Tongue (tissue), 2 donors: ENCODE data around the gene DZANK1. TPM values are rescaled to one million over a fixed set of nuclear protein-coding genes. Genes with fewer than 3 reads are reported as not detected.
A peak's percentile ranks its signal among the peaks of the same experiment; 100 is the strongest.
"Not testable (repeated sequence)": the region's sequence is repeated elsewhere in the genome, so short reads cannot be mapped to it uniquely, and the experiment has no call there.

ENCODE experiments used
- DNase-seq: peaks from one replicate; pipeline ENCODE4 v3.0.0-alpha.2; 2015
- total RNA-seq: library from RNA; depleted of rRNA; stranded (reverse); fragments of >200 nt; gene quantifications from one replicate; pipeline ENCODE4 v1.2.3, GENCODE V29; 2014

DZANK1 gene
- total RNA-seq, result 1.6 TPM

DNA sequence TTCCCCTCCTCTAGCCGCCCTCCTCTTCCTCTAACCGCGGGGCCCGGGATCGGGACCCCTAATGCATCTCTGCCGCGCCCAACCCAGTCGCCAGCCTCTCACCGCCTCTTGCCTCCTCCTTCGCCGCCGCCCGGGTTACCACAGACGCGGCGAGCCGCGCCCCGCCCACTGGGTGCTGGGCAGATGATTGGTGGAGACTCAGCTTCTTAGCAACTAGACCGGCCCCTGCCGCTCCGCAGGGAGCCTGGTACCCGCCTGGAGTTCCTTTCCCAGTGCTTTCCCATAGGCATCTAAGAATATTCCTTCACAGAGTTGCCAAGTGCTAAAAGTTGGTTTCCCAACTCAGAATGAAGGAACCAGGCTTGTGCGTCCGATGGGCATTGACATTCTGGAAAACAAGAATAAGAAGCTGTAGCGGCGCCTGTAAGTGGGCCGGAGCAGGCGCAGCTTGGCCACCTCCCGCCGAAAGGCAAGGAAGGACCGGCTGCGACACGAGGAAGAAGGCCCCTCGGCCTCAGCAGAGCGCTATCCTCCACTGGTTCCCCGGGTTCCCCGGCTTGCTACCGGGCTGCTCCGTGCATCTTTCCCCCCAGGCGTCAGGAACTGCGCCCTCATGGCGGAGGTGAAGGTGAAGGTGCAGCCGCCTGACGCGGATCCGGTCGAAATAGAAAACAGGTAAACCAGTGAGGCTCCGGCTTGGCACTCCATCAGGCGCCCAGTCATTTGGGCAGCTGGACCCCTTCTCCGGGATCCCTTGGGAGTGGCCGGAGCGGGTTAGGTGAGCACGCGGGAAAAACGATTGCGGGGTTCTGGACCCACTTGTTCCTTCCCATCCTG is at the start of gene DZANK1, which contains the start of gene POLR3F:
DZANK1 (minus strand) TSS at position 137 of the 837 bp plus-strand sequence. CDS start 1,672 bp downstream, outside the sequence.
POLR3F (plus strand) TSS at position 497 of the 837 bp plus-strand sequence; CDS start at position 614, 117 bp downstream.
- peak; percentile 98 for DNase-seq

DNA sequence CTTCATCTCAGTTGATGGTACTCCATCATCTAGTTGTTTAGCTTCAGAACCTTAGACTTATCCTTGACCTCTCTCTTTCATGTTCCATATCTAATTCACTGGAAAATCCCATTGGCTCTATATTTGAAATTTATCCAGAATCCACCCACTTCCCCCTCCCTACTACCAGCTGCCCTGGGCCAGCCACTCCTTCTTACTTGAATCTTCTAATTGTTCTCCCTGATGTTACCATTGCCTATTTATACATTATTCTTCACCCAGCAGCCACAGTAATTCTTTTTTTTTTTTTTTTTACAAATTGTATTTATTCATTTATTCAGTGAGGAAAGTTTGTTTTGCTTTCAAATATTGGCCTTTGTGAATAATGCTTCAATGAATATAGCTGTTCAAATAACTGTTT is 49.1 kb upstream of the DZANK1 start:
- DNase-seq, result no peak

DNA sequence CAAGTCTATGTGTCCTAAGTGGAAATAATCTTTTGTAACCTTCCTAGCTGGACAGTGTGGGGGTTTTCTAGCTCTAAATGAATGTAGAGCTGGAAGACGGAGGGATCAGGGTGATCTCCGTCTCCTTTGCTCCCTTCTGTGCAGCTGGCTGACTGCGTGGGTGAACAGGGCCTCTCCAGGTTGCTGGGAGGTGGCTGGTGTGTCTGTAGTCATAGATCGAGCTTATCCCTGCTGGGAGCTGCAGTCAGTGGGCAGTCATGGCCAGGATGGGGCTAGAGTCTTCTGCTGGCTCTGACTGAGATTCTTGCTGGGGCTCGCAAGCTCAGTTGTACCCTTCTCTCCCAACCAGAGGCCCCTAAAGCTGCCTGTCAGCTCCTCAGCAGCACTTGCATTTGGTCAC is 47.3 kb upstream of the DZANK1 start:
- DNase-seq, result no peak

DNA sequence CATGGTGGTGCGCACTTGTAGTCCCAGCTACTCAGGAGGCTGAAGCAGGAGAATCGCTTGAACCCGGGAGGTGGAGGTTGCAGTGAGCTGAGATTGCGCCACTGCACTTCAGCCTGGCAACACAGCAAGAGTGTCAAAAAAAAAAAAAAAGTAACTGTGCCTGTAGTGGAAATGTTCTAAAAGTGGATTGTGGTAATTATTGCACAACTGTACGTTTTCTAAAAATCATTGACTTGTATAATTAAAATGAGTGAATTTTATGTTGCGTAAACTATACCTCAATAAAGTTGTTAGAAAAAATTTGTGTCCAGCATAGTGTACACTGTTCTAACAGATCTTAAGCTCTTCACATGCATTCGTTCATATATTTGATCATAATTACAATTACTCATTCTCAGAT is 46.4 kb upstream of the DZANK1 start:
- no peak for DNase-seq

DNA sequence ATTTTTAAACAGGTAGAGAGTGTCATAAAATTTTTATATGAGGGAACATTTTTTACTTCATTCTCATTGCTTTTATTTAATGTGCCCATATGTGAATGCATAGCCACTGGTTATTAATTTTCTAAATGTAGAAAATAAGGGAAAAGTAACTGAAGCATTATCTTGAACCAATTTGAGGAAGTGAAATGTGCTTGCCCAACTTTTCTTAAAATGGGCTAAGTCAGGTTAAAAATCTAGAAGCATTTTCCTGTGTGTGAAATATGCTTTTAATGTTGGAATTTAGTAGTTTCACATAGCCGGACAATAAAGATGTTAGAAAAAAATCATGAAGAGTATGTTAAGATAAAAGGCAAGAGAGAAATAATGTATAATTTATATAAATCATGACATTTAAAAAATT is 44.7 kb upstream of the DZANK1 start:
- DNase-seq, result no peak

DNA sequence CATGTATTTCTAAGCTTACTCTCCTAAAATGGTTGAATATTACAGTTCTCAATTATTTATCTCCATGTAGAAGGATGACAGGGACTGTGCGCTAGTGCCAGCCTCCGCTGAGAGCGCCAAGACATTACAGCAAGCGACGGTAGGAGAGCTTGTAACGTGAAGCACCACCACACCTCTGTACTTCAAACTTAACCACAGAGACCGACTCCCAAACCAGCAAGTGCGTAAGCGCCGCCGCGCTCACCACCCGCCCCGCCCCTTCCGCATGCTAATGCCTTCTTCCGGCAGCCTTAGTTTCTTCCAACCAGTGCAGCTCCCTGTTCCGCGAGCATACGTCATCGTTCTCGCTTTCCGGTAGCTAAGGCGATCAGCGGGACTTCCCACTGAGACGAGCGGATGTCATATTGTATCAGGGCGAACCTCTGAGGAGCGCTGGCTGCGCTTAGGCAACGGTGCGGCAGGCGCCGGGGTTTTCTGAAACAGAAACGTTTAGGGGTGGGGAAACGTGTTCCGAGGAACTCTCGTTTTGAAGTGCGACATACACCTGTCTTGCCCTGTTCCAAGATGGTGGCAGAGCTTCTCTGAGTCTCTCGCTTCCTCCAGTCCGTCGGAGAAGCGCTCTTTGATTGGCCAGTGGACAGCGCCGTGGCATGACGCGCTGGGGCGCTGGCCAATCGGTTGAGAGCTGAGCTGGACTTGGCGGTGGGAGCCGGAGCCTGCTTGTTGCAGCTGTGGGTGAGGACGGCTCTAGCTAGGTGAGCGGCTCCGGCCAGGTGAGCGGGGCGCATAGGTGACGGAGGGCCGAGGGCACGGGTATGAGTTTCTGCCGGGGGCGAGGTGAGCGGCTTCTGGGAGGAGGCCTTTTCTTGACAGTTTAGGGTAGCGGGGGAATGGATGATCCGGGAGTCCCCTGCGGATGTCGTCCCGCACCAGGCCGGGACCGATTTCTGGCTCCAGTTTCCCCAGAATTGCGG is 40.7 kb upstream of the DZANK1 start, which contains the start of gene SEC23B:
SEC23B (plus strand) TSS at position 723 of the 974 bp plus-strand sequence. CDS start 2,896 bp downstream, outside the sequence.
- peak; percentile 99 for DNase-seq

DNA sequence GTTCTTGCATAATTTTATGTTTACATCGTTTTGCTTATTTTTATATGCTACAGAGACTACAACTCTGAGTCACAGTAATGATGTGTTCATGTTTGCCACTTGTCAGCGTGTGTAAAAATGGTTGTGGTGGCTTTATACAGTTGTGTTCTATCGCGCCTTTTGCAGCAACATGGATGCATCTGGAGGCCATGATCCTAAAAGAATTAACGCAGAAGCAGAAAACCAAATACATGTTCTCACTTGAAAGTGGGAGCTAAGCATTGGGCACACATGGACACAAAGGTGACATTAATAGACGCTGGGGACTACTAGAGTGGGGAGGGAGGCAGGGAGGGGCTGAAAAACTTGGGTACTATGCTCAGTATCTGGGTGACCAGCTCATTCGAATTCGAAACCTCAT is 39.9 kb upstream of the DZANK1 start:
- no peak for DNase-seq

DNA sequence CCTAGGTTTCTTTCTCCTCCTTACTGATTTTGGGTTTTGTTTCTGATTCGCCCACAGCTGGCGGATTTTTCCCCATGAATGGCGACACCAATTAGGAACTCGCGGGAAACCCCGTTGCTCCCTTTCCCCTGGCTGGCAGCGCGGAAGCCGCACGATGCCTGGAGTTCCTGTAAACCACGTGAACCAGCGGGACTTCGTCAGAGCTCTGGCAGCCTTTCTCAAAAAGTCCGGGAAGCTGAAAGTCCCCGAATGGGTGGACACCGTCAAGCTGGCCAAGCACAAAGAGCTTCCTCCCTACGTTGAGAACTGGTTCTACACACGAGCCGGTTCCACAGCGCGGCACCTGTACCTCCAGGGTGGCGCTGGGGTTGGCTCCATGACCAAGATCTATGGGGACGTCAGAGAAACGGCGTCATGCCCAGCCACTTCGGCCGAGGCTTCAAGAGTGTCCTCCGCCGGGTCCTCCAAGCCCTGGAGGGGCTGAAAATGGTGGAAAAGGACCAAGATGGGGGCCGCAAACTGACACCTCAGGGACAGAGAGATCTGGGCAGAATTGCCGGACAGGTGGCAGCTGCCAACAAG is 37.7 kb upstream of the DZANK1 start:
- peak; percentile 16 for DNase-seq

DNA sequence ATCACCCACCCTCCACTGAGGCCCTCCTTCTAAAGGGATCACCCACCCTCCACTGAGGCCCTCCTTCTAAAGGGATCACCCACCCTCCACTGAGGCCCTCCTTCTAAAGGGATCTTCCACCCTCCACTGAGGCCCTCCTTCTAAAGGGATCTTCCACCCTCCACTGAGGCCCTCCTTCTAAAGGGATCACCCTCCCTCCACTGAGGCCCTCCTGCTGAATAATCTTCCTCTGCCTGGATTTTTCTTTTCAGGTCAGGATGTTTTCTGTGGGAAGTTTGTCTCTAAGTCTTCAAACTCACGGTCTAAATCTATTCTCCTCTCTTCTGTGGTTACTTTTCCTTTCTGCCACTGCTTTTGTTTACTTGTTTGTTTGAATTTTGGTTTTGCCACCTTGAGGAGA is 34.8 kb upstream of the DZANK1 start:
- DNase-seq, result not testable (repeated sequence)

DNA sequence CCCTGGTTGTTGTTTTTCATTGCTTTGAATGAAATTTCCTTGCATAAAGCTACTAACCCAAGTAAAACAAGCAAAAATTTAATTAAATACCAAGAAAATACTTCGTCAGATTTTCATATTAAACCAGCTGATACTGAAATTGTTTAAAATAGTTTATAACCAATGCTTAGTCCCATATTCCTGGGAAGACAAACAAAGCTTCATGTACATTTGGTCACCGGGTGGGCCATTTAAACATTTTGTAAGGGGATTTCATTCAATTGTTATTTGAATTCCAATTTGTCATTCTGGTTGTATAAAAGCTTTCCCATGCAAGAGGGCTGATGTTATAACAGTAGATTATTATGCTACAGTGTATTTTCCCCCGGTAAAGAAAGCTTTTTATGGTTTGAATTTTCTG is 30.8 kb upstream of the DZANK1 start:
- DNase-seq, result no peak

DNA sequence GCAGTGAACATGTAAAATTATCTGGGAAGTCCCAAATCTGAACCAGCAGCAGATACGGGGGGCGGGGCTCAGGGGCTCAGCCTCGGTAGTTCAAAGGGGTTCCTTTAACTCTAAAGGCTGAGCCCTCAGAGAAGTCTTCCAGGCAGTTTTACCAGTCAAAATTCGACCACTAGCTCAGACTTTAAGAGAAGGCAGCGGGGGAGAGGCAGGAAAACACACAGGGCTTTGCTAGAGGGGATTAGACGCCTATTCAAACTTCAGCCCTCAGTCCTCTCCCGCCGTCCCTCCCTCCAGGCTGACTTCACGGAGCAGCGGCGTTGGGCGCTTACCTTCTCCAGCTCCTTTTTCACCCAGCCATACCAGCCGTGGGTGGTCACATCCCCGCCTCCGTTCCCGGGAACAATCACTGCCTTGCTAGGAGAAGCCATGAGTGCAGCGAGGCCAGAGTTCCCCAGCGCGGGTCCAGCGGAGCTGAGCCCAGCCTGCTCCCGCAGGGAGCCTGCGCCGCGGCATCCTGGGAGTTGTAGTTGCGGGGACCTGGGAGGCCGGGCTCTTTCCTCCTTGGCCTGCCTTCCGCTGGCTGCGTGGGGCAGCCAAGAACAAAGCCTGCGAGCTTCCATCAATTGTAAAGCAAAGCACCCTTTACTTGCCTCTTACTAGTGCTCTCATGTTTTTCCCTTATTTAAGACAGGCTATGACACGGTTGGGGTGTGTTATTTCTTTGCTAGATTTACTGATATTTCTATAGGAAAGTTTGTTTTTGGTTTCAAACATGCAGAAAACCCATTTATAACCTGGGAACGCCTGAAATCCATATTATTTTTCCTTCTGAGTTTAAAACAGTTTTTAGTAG is 30.1 kb upstream of the DZANK1 start, which contains the start of gene RBBP9:
RBBP9 (minus strand) TSS at position 486 of the 853 bp plus-strand sequence; CDS start at position 428, 58 bp downstream.
- peak; percentile 93 for DNase-seq

DNA sequence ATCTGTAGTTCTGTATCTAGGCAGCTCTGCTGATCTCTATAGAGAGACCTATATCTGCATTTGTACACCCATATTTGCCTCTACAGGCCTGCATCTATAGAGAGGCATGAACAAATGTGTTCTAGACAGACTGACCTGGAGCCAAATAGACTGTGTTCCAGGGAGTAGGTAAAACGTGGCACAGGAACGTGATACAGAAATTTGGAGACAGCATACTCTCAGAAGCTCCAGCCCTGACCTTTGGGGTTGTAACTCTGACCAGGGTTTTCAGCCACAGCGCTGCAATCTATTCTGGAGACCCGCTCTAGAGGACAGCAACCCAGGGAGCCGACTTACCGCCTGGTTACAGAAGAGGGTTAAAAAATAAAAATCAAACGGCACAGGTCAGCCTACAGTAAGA is 29.2 kb upstream of the DZANK1 start:
- DNase-seq, result peak; percentile 3

DNA sequence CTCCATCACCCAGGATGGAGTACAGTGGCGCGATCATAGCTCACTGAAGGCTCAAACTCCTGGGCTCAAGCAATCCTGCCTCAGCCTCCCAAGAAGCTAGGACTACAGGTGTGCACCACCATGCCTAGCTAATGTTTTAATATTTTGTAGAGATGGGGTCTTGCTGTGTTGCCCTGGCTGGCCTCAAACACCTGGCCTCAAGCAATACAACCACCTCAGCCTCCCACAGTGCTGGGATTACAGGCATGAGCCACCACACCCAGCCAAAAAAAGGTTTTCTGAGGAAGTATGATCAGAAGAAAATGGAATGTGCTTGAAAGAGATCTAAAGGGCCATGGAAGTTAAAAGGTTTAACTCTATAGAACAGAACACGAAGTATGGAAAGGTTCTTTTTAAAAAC is 21.5 kb upstream of the DZANK1 start:
- no peak for DNase-seq

DNA sequence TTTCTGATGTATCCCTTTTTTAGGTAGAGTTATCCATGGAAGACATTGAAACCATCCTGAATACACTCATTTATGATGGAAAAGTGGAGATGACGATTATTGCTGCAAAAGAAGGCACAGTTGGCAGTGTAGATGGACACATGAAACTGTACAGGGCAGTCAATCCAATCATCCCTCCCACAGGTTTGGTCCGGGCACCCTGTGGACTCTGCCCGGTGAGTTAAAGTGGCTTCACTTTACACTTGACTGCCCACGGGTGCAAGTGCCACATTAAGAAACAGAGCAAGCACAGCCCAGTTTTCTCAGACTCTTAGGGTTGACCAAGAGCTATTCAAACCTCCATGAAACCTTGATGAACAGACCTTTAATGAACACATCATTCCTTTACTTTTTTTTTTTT is 14.8 kb upstream of the DZANK1 start:
- DNase-seq, result no peak

DNA sequence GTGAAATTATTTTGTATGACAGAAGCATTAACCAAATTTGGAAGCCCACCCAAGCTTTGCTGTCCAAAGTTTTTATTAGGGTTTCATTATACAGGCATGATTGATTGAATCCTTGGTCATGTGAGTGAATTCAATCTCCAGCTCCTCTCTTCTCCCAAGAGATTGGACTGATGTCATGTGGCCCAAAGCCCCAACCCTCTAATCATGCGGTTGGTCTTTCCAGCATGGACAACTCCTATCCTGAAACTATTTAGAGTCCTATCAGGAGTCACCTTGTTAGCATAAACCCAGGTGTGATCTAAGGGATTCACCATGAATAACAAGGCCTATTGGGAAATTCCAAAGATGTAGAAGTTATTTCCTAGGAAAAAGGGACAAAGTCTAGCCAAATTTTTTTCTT is 11.0 kb upstream of the DZANK1 start:
- no peak for DNase-seq

DNA sequence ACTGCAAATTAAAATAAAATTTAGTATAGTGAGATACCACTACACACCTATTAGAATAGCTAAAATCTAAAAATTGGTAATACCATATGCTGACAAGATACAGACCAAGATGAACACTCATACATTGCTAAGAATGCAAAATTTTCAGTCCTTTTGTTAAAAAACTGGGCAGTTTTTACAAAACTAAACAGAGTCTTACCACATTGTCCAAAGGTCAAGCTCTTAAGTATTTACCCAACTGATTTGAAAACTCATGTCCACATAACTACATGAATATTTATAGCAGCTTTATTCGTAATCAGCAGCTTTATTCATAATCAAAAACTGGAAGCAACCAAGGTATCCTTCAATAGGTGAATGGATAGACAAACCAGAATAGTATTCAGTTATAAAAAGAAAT is 10.4 kb upstream of the DZANK1 start:
- no peak for DNase-seq

DNA sequence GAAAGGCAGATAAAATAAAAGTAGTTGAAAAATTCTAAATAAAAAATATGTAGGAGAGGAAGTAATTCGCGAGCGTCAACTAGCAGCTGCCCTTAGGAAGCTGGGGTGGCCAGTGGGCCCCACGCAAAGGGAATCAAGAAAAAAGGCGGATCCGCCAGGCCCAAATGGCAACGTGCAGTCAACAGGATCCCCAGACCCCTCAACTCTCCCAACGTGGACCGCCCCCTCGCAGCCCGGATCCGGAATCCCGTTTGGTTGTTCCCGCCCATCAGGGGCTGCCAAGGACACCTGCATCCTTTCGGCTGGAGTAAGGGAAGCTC is 296 bp downstream of the DZANK1 start:
- no peak for DNase-seq

DNA sequence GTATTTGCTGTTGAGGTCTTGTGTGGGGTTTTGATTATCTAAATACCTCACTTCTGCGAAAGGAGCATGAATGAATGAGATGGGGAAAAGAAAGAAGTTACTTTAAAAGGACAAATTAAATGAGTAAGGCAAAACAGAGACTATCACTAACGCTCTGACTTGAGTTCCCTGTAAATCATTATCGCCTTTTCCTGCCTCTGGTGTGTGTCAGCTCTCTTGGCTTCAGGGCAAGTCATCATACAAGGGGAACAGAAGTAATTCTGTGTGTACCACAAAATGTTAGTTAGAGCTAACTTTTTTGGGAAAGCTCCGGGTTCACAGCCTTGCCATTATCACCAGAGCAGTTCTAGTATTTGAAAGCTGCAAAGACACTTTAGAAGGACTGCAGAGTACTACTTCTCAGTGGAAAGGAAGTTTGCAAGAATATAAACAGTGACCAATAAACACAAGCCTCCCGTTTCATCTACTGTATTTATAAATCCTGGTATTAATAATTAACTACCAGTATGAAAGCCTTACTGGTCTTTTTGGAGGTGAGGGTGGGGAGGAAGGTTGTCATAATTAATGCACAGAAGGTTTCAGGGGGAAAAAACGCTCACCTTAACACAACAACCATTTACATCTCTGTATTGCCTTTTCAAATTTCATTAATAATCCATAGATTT is 1.2 kb downstream of the DZANK1 start:
- no peak for DNase-seq

DNA sequence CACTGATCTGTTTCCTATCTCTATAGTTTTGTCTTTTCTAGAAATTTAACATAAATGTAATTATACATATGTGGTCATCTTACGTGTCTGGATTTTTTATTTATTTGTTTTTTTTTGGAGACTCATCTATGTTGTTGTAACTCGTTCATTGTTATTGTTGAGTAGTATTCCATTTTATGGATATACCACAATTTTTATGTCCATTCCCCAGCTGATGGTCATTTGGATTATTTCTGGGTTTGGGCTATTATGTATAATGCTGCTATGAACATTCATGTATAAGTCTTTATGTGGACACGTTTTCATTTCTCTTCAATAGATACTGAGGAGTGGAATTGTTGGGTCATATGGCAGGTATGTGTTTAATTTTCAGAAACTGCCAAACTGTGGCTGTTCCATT is 10.2 kb downstream of the DZANK1 start:
- no peak for DNase-seq

DNA sequence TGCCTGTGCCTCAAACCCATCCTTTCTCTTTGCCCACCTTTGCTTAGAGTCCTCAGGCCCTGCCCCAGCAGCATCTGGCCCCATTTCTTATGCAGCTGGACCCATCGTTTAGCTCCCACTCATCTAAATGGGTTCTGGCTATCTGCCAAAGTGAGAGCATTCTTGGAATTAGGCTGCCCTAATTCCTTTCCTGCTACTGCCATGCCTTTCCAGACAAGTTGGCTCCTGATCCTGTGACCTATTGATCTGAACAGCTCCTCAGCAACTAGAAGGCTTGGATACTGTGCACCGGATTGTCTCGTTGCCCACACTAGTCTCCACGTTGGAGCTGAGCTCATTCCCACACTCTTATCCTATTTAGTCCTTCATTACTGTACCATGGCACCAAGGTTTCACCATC is 22.9 kb downstream of the DZANK1 start:
- peak; percentile 20 for DNase-seq

DNA sequence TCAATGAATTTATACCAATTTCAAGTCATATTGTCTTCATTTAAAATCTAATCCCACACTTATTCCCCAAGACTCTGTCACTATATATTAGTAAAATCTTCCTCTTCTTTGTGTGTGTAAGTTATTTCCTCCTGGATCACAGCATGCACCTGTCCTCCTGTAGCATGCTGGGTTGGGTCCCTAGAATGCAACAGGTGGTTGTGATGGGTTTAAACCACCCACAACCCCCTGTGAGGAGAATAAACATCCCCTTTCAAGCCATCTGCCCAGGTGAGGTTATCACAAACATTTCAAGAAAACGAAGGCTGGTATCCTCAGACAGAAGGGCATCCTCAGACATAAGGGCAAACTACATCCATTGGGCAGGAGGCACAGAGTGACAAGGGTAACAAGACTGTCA is 26.4 kb downstream of the DZANK1 start:
- DNase-seq, result no peak
